HEK293T (cell line): ENCODE data around the gene TPCN1.

Experiments
- CTCF ChIA-PET: fragments of 350-600 bp; formaldehyde crosslinking; extraction: SDS; loops from one replicate; lab custom pipeline; 2021; ENCODE audit warnings: antibody characterized with exemption, inconsistent platforms; lab: Yijun Ruan, JAX
- POLR2A ChIA-PET: fragments of 350-600 bp; formaldehyde crosslinking; extraction: SDS; loops from one replicate; lab custom pipeline; 2020; ENCODE audit warnings: antibody characterized with exemption, inconsistent platforms; lab: Yijun Ruan, JAX
- DNase-seq: peaks from one replicate; pipeline ENCODE4 v3.0.0; 2012; ENCODE audit warnings: mixed read lengths; ENCODE audit errors: extremely low spot score
- ARNT ChIP-seq: fragments of 450-650 bp; IDR thresholded peaks from 2 replicates; pipeline ENCODE4 v1.6.1; 2017; ENCODE audit warnings: mild to moderate bottlenecking
- BHLHE40 ChIP-seq: fragments of 450-650 bp; IDR thresholded peaks from 2 replicates; pipeline ENCODE4 v1.6.1; 2016; ENCODE audit warnings: mild to moderate bottlenecking, moderate library complexity, borderline replicate concordance
- CTBP1 ChIP-seq: fragments of 450-650 bp; IDR thresholded peaks from 2 replicates; pipeline ENCODE4 v1.6.1; 2016; ENCODE audit warnings: borderline replicate concordance
- ELF4 ChIP-seq: fragments of 450-650 bp; IDR thresholded peaks from 2 replicates; pipeline ENCODE4 v1.6.1; 2017; ENCODE audit warnings: antibody characterized with exemption
- FOXA1 ChIP-seq: fragments of 450-650 bp; IDR thresholded peaks from 2 replicates; pipeline ENCODE4 v1.6.1; 2016; ENCODE audit warnings: mild to moderate bottlenecking
- FOXK2 ChIP-seq: fragments of 450-650 bp; IDR thresholded peaks from 2 replicates; pipeline ENCODE4 v1.6.1; 2016; ENCODE audit warnings: mild to moderate bottlenecking
- FOXM1 ChIP-seq: fragments of 450-650 bp; IDR thresholded peaks from 2 replicates; pipeline ENCODE4 v1.6.1; 2017; ENCODE audit warnings: mild to moderate bottlenecking, borderline replicate concordance
- HDGF ChIP-seq: fragments of 450-650 bp; IDR thresholded peaks from 2 replicates; pipeline ENCODE4 v1.6.1; 2017; ENCODE audit warnings: antibody characterized with exemption, borderline replicate concordance
- L3MBTL2 ChIP-seq: fragments of 450-650 bp; conservative IDR thresholded peaks from 2 replicates; pipeline ENCODE4 v1.6.1; 2016; ENCODE audit warnings: mild to moderate bottlenecking
- LEF1 ChIP-seq: fragments of 450-650 bp; IDR thresholded peaks from 2 replicates; pipeline ENCODE4 v1.6.1; 2017; ENCODE audit warnings: mild to moderate bottlenecking, borderline replicate concordance
- NFRKB ChIP-seq: fragments of 450-650 bp; IDR thresholded peaks from 2 replicates; pipeline ENCODE4 v1.6.1; 2016; ENCODE audit warnings: mild to moderate bottlenecking, moderate library complexity
- SP1 ChIP-seq: fragments of 450-650 bp; IDR thresholded peaks from 2 replicates; pipeline ENCODE4 v1.6.1; 2017
- SUZ12 ChIP-seq: fragments of 450-650 bp; IDR thresholded peaks from 2 replicates; pipeline ENCODE4 v1.6.1; 2016; ENCODE audit warnings: mild to moderate bottlenecking
- TARDBP ChIP-seq: fragments of 450-650 bp; IDR thresholded peaks from 2 replicates; pipeline ENCODE4 v1.6.1; 2016
- ZNF384 ChIP-seq: fragments of 450-650 bp; IDR thresholded peaks from 2 replicates; pipeline ENCODE4 v1.6.1; 2016
- TF ChIP-seq, protein P1 (sequence below): fragments of 450-650 bp; IDR thresholded peaks from 2 replicates; pipeline ENCODE4 v1.6.1; 2016

Gene TPCN1

DNA sequence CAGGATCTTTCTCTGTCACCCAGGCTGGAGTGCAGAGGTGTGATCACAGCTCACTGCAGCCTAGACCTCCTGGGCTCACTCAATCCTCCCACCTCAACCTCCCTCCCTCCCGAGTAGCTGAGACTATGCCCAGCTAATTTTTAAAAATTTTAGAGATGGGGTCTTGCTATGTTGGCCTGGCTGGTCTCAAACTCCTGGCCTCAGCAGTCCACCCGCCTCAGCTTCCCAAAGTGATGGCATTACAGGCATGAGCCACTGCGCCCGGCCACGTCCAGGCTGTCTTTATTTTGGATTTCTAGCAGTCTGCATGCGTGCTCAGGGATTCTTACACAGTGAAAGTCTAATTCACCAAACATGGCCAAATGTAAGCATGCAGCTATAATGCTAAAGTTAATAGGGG, 95.9 kb downstream of the TPCN1 start:
- ChIA-PET POLR2A (interaction anchor here (0.6 kb wide), 1 partner anchor 125 kb away, joined by 3 read pairs; no protein-coding TSS in a partner anchor), CTCF (no interaction called here)
- DNase-seq, result no peak
- TF ChIP-seq, protein P1, sequence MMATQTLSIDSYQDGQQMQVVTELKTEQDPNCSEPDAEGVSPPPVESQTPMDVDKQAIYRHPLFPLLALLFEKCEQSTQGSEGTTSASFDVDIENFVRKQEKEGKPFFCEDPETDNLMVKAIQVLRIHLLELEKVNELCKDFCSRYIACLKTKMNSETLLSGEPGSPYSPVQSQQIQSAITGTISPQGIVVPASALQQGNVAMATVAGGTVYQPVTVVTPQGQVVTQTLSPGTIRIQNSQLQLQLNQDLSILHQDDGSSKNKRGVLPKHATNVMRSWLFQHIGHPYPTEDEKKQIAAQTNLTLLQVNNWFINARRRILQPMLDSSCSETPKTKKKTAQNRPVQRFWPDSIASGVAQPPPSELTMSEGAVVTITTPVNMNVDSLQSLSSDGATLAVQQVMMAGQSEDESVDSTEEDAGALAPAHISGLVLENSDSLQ, result no peak
- TF ChIP-seq ARNT, result no peak
- no peak for TF ChIP-seq L3MBTL2
- no peak for TF ChIP-seq ZNF384
- TF ChIP-seq FOXA1, result no peak
- no peak for TF ChIP-seq BHLHE40
- no peak for TF ChIP-seq FOXK2

DNA sequence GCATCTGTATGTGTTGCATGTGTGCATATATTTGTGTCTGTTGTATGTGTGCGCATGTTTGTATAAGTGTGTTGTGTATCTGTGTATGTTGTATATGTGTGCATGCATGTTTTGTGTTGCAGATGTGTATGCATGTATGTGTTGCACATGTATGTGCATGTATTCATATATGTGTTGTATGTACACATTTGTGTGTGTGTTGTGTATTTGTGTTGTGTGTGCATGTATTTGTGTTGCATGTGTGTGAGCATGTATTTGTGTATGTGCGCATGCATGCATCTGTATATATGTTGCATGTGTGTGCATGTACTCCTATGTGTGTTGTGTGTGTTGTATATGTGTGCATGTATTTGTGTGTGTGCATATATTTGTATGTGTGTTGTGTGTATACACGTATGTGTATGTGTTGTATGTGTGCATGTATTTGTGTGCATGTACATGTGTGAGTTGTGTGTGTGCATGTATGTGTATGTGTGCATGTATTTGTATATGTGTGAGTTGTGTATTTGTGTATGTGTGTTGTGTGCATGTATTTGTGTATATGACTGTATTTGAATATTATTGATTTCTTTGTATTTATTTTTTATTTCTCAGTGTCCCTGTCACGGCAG, 96.9 kb downstream of the TPCN1 start:
- DNase-seq, result no peak
- CTCF ChIA-PET, result no interaction called here

DNA sequence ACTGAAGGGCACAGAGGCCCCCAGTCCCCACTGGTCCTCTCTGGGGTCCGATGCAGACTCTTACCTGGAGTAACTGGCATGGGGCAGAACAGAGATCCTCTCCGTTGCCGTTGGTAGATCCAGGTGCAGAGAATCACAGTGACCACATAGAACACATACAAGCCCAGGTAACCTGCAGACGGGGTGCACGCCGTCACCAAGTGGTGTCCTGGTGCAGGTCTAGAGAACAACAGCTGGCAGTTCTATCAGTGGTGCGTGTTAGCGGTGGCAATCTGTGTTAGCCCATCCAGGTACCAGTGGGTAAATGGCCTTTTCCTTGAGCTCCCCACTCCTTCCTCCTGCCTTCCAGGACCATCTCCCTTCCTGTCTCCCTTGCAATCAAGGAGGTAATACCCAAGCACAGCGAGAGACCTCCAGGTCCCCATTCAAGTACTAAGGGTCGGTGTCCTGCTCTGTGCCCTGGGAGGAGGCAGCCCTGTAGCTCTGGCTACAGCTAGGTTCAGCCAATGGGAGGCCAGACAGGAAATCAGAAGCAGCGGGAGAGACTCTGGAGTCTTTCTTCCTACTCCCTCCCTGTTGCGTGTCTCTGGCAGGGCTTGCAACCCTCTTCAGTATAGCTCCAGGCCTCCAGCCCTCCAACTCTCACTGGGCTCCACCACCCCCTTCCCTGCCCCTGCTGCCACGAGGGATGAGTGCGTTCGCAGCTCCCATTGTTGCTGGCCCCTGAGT, 97.8 kb downstream of the TPCN1 start:
- ChIA-PET CTCF (no interaction called here), POLR2A (interaction anchor here (0.8 kb wide), 1 partner anchor 103 kb away, joined by 3 read pairs; the partner anchor contains the start of gene SDSL)
- DNase-seq, result no peak
- no peak for TF ChIP-seq FOXM1
- no peak for TF ChIP-seq CTBP1
- TF ChIP-seq TARDBP, result no peak
- TF ChIP-seq ELF4, result no peak
- no peak for TF ChIP-seq L3MBTL2
- no peak for TF ChIP-seq BHLHE40

More for the DNA sequence above, 96.9 kb downstream of the TPCN1 start:
- TF ChIP-seq FOXK2, result no peak
- no peak for TF ChIP-seq BHLHE40
- no peak for TF ChIP-seq CTBP1
- TF ChIP-seq TARDBP, result no peak
- no peak for TF ChIP-seq SUZ12
- TF ChIP-seq, protein P1, result no peak
- no peak for TF ChIP-seq FOXA1
- TF ChIP-seq FOXM1, result no peak
- TF ChIP-seq SP1, result no peak
- POLR2A ChIA-PET, result no interaction called here

DNA sequence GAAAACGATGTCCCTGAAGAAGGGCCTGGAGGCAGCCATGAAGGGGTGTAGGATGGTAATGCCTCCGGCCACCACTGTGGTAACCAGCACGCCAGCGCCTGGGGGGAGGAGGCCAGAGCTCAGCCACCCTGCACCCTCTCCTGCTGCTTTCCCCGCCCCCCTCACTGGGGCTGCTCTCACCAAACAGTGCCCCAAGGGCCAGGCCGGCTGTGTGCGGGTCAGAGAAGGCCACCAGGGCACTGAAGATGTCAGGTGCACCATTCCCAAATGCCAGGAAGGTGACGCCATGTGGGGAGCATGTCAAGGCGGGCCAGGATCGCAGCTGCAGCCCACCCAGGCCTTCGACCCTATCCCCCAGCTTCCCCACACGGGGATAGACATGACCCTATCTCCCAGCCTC, 99.1 kb downstream of the TPCN1 start:
- no peak for DNase-seq
- ChIA-PET CTCF (no interaction called here), POLR2A (no interaction called here)
- TF ChIP-seq SP1, result no peak
- no peak for TF ChIP-seq BHLHE40
- no peak for TF ChIP-seq FOXA1
- no peak for TF ChIP-seq ZNF384
- no peak for TF ChIP-seq LEF1
- TF ChIP-seq ELF4, result no peak
- TF ChIP-seq FOXK2, result no peak
- TF ChIP-seq SUZ12, result no peak
- TF ChIP-seq FOXM1, result no peak
- no peak for TF ChIP-seq TARDBP
- TF ChIP-seq, protein P1, result no peak
- no peak for TF ChIP-seq ARNT
- no peak for TF ChIP-seq HDGF
- TF ChIP-seq NFRKB, result no peak
- TF ChIP-seq CTBP1, result no peak
- no peak for TF ChIP-seq L3MBTL2

DNA sequence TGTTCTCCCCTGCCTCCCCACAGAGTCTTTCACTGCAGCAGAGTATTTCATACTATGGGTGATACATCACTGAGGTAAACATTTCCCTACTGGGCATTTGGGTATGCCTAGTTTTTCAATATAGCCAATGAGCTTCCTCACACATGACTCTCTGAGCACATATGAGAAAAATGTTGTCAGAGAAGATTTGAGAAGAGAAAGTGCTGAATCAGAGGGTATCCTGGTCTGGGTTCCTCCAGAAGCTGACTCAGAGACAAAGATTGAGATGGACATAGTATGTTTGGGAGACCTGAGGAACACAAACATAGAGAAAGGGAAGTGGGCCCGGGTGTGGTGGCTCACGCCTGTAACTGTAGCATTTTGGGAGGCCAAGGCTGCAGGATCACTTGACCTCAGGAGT, 101.1 kb downstream of the TPCN1 start:
- no peak for TF ChIP-seq HDGF
- no peak for TF ChIP-seq FOXM1
- no peak for TF ChIP-seq ARNT
- TF ChIP-seq NFRKB, result no peak
- TF ChIP-seq, protein P1, result no peak
- no peak for TF ChIP-seq SP1
- TF ChIP-seq BHLHE40, result no peak
- TF ChIP-seq ZNF384, result no peak
- no peak for TF ChIP-seq FOXA1
- TF ChIP-seq TARDBP, result no peak
- no peak for TF ChIP-seq L3MBTL2
- TF ChIP-seq SUZ12, result no peak
- no peak for TF ChIP-seq LEF1
- TF ChIP-seq FOXK2, result no peak
- TF ChIP-seq CTBP1, result no peak
- no peak for TF ChIP-seq ELF4
- POLR2A ChIA-PET, result no interaction called here
- CTCF ChIA-PET, result no interaction called here
- DNase-seq, result no peak
